Fibroblast of villous mesenchyme (primary cell): ENCODE data around the gene TLR9. TPM values are rescaled to one million over a fixed set of nuclear protein-coding genes. Genes with fewer than 3 reads are reported as not detected.

Source experiments
- DNase-seq: peaks from one replicate; pipeline ENCODE4 v3.0.0-alpha.2; 2010; ENCODE audit warnings: low read depth
- H3K4me3 ChIP-seq: 2 replicates; pipeline ENCODE4 v1.5.1; 2011; ENCODE audit warnings: low read depth, mild to moderate bottlenecking, low read length
- total RNA-seq: library from RNA; depleted of rRNA; stranded (reverse); fragments of >200 nt; gene quantifications from 2 replicates; pipeline ENCODE4 v1.2.3, GENCODE V29; 2012
- TF ChIP-seq, protein P1 (sequence below): IDR thresholded peaks from 2 replicates; pipeline ENCODE4 v1.5.1; 2012; ENCODE audit warnings: low read depth, mild to moderate bottlenecking, low read length; ENCODE audit not compliant: insufficient read depth

Gene TLR9
- total RNA-seq, 1 donor, result not detected

GRCh38 chr3:52230461-52230860 lies 5.0 kb upstream of the TLR9 start:
- H3K4me3 ChIP-seq, result no peak overlapping the region
- DNase-seq, result no peak
- TF ChIP-seq, protein P1, sequence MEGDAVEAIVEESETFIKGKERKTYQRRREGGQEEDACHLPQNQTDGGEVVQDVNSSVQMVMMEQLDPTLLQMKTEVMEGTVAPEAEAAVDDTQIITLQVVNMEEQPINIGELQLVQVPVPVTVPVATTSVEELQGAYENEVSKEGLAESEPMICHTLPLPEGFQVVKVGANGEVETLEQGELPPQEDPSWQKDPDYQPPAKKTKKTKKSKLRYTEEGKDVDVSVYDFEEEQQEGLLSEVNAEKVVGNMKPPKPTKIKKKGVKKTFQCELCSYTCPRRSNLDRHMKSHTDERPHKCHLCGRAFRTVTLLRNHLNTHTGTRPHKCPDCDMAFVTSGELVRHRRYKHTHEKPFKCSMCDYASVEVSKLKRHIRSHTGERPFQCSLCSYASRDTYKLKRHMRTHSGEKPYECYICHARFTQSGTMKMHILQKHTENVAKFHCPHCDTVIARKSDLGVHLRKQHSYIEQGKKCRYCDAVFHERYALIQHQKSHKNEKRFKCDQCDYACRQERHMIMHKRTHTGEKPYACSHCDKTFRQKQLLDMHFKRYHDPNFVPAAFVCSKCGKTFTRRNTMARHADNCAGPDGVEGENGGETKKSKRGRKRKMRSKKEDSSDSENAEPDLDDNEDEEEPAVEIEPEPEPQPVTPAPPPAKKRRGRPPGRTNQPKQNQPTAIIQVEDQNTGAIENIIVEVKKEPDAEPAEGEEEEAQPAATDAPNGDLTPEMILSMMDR, result no peak

DNA sequence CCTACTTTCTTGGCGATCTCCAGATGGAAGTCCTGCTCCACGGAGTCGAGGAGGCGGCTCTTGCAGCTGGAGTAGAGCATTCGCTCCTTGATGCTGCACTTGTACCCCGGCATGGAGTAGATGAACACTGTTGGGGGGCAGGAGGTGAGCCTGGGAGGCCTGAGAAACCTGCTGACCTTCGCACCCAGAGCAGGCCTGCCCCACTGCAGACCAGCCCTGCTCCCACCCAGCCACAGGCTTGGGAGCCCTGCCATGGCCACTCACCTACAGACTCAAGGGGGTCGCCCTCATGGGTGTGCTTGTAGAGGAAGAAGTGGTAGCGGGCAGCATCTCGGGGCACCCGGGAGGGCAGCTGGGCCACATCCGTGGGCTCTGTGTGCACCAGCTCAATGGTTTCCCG lies 4.2 kb upstream of the TLR9 start:
- TF ChIP-seq, protein P1, result no peak
- no peak overlapping the region for H3K4me3 ChIP-seq
- no peak for DNase-seq

- TF ChIP-seq, protein P1, result no peak
- DNase-seq, result no peak
Observed at GRCh38 chr3:52228751-52229291, 3.4 kb upstream of the TLR9 start.

GRCh38 chr3:52228266-52228665 lies 2.8 kb upstream of the TLR9 start:
- no peak overlapping the region for H3K4me3 ChIP-seq
- TF ChIP-seq, protein P1, result no peak
- DNase-seq, result no peak

More at GRCh38 chr3:52228751-52229291, 3.4 kb upstream of the TLR9 start:
- H3K4me3 ChIP-seq, result no peak overlapping the region

DNA sequence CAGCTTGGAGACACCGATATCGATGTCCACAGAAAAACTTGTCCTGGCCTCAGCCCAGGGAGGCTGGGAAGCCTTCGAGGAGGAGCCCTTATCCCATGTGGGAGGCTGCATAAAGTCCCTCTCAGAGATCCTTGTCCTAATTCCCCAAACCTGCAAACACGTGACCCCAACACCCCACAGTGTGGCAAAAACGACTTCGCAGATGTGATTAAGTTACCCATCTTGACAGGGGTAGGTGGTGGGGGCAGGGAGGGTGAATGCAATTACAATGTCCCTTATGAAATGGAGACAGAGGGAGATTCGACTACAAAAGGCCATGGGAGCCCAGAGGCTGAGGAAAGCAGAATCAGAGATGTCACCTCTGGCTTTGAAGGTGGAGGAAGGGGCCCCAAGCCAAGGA lies 2.3 kb upstream of the TLR9 start:
- H3K4me3 ChIP-seq, result no peak overlapping the region
- TF ChIP-seq, protein P1, result no peak
- DNase-seq, result no peak

GRCh38 chr3:52227117-52227516 lies 1.7 kb upstream of the TLR9 start:
- TF ChIP-seq, protein P1, result no peak
- H3K4me3 ChIP-seq, result no peak overlapping the region
- DNase-seq, result no peak

DNA sequence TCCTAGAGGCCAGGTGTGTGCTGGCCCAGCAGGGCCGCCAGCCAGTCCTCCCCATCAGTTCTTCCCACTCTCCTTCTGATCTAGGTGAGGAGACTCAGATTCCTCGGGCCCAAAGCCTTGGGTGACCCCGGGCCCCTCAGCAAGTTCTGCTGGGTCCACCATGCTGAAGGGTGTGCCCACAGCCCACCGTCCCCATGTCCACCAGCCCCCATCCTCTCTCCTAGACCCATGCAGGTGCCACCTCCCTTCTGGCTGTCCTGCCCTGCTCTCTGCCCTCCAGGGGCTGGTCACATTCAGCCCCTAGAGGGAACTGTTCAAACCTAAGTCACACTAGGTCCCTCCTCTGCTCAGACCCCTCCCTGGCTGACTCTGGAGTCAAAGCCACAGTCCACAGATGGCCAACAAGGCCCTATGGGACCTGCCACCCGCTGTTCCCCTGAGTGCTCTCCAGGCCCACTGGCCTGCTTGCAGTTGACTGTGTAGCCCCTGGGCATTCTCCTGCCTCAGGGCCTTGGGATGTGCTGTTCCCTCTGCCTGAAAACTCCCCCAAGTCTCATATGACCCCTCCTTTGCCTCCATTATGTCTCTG lies 878 bp upstream of the TLR9 start:
- DNase-seq, result no peak

More for the DNA sequence above, 878 bp upstream of the TLR9 start:
- H3K4me3 ChIP-seq, result no peak overlapping the region
- TF ChIP-seq, protein P1, result no peak
